Muscle of leg (tissue), 11 donors: ENCODE data around the gene RIPOR2. TPM values are rescaled to one million over a fixed set of nuclear protein-coding genes. Genes with fewer than 3 reads are reported as not detected.
"Not testable (repeated sequence)": the region's sequence is repeated elsewhere in the genome, so short reads cannot be mapped to it uniquely, and the experiment has no call there.

ENCODE experiments used
- DNase-seq: peaks from one replicate; pipeline ENCODE4 v3.0.0; 2013
- H3K27ac ChIP-seq: one replicate; pipeline ENCODE4 v1.5.1; 2013; ENCODE audit warnings: mild to moderate bottlenecking, low read length, control low read depth
- H3K27me3 ChIP-seq: one replicate; pipeline ENCODE4 v1.6.1; 2013; ENCODE audit warnings: low read length; ENCODE audit not compliant: control insufficient read depth, insufficient read depth
- H3K36me3 ChIP-seq: one replicate; pipeline ENCODE4 v1.6.1; 2013; ENCODE audit warnings: low read length; ENCODE audit not compliant: control insufficient read depth, insufficient read depth
- H3K4me1 ChIP-seq: one replicate; pipeline ENCODE4 v1.6.1; 2013; ENCODE audit warnings: low read length; ENCODE audit not compliant: control insufficient read depth, insufficient read depth
- H3K4me3 ChIP-seq: one replicate; pipeline ENCODE4 v1.5.1; 2013; ENCODE audit warnings: low read length, control low read depth
- H3K9me3 ChIP-seq: replicated peaks from 2 replicates; pipeline ENCODE4 v1.6.1; 2013; ENCODE audit warnings: low read depth, low read length; ENCODE audit not compliant: control insufficient read depth
- WGBS: methylation state at CpG from one replicate; pipeline ENCODE4 v1.1.5; 2013; ENCODE audit warnings: missing lambda C conversion rate; ENCODE audit not compliant: insufficient coverage; 5-methylcytosine and 5-hydroxymethylcytosine counted together
- polyA plus RNA-seq, 8 donors: library from polyadenylated mRNA; unstranded; fragments of 120-200 nt; gene quantifications; one replicate each; pipeline versions ENCODE4 v1.2.1 to v1.2.3, GENCODE V29; 2013; ENCODE audit warnings: inconsistent platforms in 1 of 8, low replicate concordance in 1 of 8; ENCODE audit not compliant: insufficient read length in 8 of 8, insufficient read depth in 1 of 8
- total RNA-seq: library from RNA; stranded (reverse); fragments of 120-200 nt; gene quantifications from one replicate; pipeline ENCODE4 v1.2.4, GENCODE V29; 2013

The RIPOR2 gene
- total and polyA plus RNA-seq, 9 donors, result 17.5 to 32.0 (median 25.6) TPM

- H3K27ac ChIP-seq, H3K27me3 ChIP-seq, H3K4me3 ChIP-seq, DNase-seq, H3K9me3 ChIP-seq, H3K36me3 ChIP-seq: not testable (repeated sequence)
- H3K4me1 ChIP-seq, result peaks cover 19% of the 10 kb centered on the region
- WGBS, result no CpG with 5 or more reads among the region's 3 CpGs
Measured at GRCh38 chr6:24926647-24927046, 9.1 kb downstream of the RIPOR2 start.

GRCh38 chr6:24926192-24926591 lies 9.6 kb downstream of the RIPOR2 start:
- no peaks in the 10 kb centered on the region for H3K9me3 ChIP-seq
- H3K27me3 ChIP-seq, result no peaks in the 10 kb centered on the region
- H3K4me3 ChIP-seq, result no peak overlapping the region
- peaks cover 17% of the 10 kb centered on the region for H3K4me1 ChIP-seq
- no peaks in the 10 kb centered on the region for H3K36me3 ChIP-seq
- no peak for DNase-seq
- WGBS, result no CpG with 5 or more reads among the region's 3 CpGs
- H3K27ac ChIP-seq, result no peak overlapping the region

GRCh38 chr6:24925661-24926060 lies 10.1 kb downstream of the RIPOR2 start:
- DNase-seq, result no peak
- Histone ChIP-seq H3K27me3 (no peaks in the 10 kb centered on the region), H3K4me1 (peaks cover 19% of the 10 kb centered on the region)

GRCh38 chr6:24924580-24925356 lies 11.0 kb downstream of the RIPOR2 start:
- Histone ChIP-seq H3K4me3 (no peak overlapping the region), H3K4me1 (peaks cover 17% of the 10 kb centered on the region), H3K9me3 (no peaks in the 10 kb centered on the region), H3K27me3 (no peaks in the 10 kb centered on the region), H3K36me3 (no peaks in the 10 kb centered on the region), H3K27ac (no peak overlapping the region)
- 100% methylated on average over 1 of the region's 2 CpGs for WGBS
- no peak for DNase-seq

More at GRCh38 chr6:24925661-24926060, 10.1 kb downstream of the RIPOR2 start:
- Histone ChIP-seq H3K9me3 (no peaks in the 10 kb centered on the region), H3K36me3 (no peaks in the 10 kb centered on the region), H3K4me3 (no peak overlapping the region), H3K27ac (no peak overlapping the region)

- Histone ChIP-seq H3K36me3 (no peaks in the 10 kb centered on the region), H3K27me3 (no peaks in the 10 kb centered on the region), H3K4me3 (no peak overlapping the region), H3K27ac (no peak overlapping the region), H3K4me1 (peaks cover 19% of the 10 kb centered on the region), H3K9me3 (no peaks in the 10 kb centered on the region)
- no peak for DNase-seq
- WGBS, result 74% methylated on average over 6 of the region's 8 CpGs
Measured at GRCh38 chr6:24923885-24924401, 11.8 kb downstream of the RIPOR2 start.

- Histone ChIP-seq H3K9me3 (no peaks in the 10 kb centered on the region), H3K4me3 (no peak overlapping the region), H3K27ac (no peak overlapping the region), H3K36me3 (no peaks in the 10 kb centered on the region), H3K4me1 (peaks cover 31% of the 10 kb centered on the region), H3K27me3 (no peaks in the 10 kb centered on the region)
- no CpG with 5 or more reads among the region's 2 CpGs for WGBS
- no peak for DNase-seq
Measured at GRCh38 chr6:24922814-24923213, 12.9 kb downstream of the RIPOR2 start.

- peak; percentile 17 for DNase-seq
- Histone ChIP-seq H3K4me1 (peaks cover 34% of the 10 kb centered on the region), H3K36me3 (no peaks in the 10 kb centered on the region), H3K9me3 (no peaks in the 10 kb centered on the region), H3K27ac (no peak overlapping the region), H3K27me3 (no peaks in the 10 kb centered on the region), H3K4me3 (no peak overlapping the region)
- WGBS, result 86% methylated on average over 4 of the region's 4 CpGs
Measured at GRCh38 chr6:24922170-24922569, 13.6 kb downstream of the RIPOR2 start.

GRCh38 chr6:24920136-24920535 lies 15.6 kb downstream of the RIPOR2 start:
- Histone ChIP-seq H3K27me3 (no peaks in the 10 kb centered on the region), H3K9me3 (no peaks in the 10 kb centered on the region), H3K36me3 (no peaks in the 10 kb centered on the region), H3K4me1 (peaks cover 42% of the 10 kb centered on the region), H3K27ac (peak overlapping the region; percentile 92), H3K4me3 (no peak overlapping the region)
- DNase-seq, result no peak

GRCh38 chr6:24919056-24919892 lies 16.5 kb downstream of the RIPOR2 start:
- H3K27me3 ChIP-seq, result no peaks in the 10 kb centered on the region
- 20% methylated on average over 8 of the region's 12 CpGs for WGBS
- H3K36me3 ChIP-seq, result no peaks in the 10 kb centered on the region
- peaks cover 42% of the 10 kb centered on the region for H3K4me1 ChIP-seq
- H3K9me3 ChIP-seq, result no peaks in the 10 kb centered on the region
- H3K27ac ChIP-seq, result peak overlapping the region; percentile 92
- no peak overlapping the region for H3K4me3 ChIP-seq
- DNase-seq, result peak; percentile 95

GRCh38 chr6:24918641-24919055 lies 17.1 kb downstream of the RIPOR2 start:
- 29% methylated on average over 1 of the region's 1 CpG for WGBS
- H3K27me3 ChIP-seq, result no peaks in the 10 kb centered on the region
- no peak for DNase-seq
- H3K36me3 ChIP-seq, result no peaks in the 10 kb centered on the region
- peaks cover 40% of the 10 kb centered on the region for H3K4me1 ChIP-seq
- peak overlapping the region; percentile 92 for H3K27ac ChIP-seq
- H3K9me3 ChIP-seq, result no peaks in the 10 kb centered on the region
- no peak overlapping the region for H3K4me3 ChIP-seq
